ENCODE data around the gene NOP56. TPM values are rescaled to one million over a fixed set of nuclear protein-coding genes. Genes with fewer than 3 reads are reported as not detected.

The NOP56 gene
- total RNA-seq, 1 donor from 2014 or later: 103 TPM

GRCh38 chr20:2640260-2640659, 12.2 kb upstream of the NOP56 start:
- Mint-ChIP-seq H3K27me3 (ENCODE audit: low read depth) (peaks cover 6% of the 10 kb centered on the region), H3K27ac (ENCODE audit: unreplicated experiment) (no peak overlapping the region), H3K4me1 (ENCODE audit: low read depth) (no peaks in the 10 kb centered on the region), H3K4me3 (ENCODE audit: unreplicated experiment) (no peak overlapping the region), H3K36me3 (ENCODE audit: low read depth) (no peaks in the 10 kb centered on the region), H3K9me3 (ENCODE audit: low read depth) (no peaks in the 10 kb centered on the region)
- TF ChIP-seq CTCF (IDR thresholded peaks at IDR 0.05): no peak
- DNase-seq (ENCODE audit: low spot score): no peak

DNA sequence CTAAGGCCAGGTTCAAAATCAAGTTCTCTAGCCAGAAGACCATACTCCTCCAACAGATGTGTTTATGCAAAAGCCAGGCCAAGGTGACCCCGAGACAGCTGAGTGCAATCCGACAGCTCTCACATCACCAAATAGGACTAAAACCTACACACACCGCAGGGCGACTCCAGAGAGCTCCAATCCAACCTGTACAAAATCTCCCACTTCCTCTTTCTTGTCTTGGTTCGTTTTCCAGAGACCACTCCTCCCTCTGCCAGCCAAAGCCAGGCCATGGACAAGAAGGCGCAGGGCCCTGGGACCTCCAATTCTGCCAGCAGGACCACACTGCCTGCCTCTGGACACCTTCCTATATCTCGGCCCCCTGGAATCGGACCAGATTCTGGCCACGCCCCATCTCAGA, 11.5 kb upstream of the NOP56 start:
- peaks cover 6% of the 10 kb centered on the region for H3K27me3 Mint-ChIP-seq (ENCODE audit: low read depth)
- no peak for DNase-seq (ENCODE audit: low spot score)
- no peaks in the 10 kb centered on the region for H3K9me3 Mint-ChIP-seq (ENCODE audit: low read depth)
- H3K36me3 Mint-ChIP-seq (ENCODE audit: low read depth): no peaks in the 10 kb centered on the region
- no peaks in the 10 kb centered on the region for H3K4me1 Mint-ChIP-seq (ENCODE audit: low read depth)
- no peak for TF ChIP-seq CTCF (IDR thresholded peaks at IDR 0.05)
- no peak overlapping the region for H3K27ac Mint-ChIP-seq (ENCODE audit: unreplicated experiment)
- H3K4me3 Mint-ChIP-seq (ENCODE audit: unreplicated experiment): no peak overlapping the region

- Mint-ChIP-seq H3K36me3 (ENCODE audit: low read depth) (no peaks in the 10 kb centered on the region), H3K4me1 (ENCODE audit: low read depth) (no peaks in the 10 kb centered on the region), H3K9me3 (ENCODE audit: low read depth) (no peaks in the 10 kb centered on the region), H3K4me3 (ENCODE audit: unreplicated experiment) (no peak overlapping the region), H3K27me3 (ENCODE audit: low read depth) (no peaks in the 10 kb centered on the region), H3K27ac (ENCODE audit: unreplicated experiment) (no peak overlapping the region)
- no peak for DNase-seq (ENCODE audit: low spot score)
- no peak for TF ChIP-seq CTCF (IDR thresholded peaks at IDR 0.05)
Observed at GRCh38 chr20:2643708-2644107, 8.7 kb upstream of the NOP56 start.

GRCh38 chr20:2652724-2653555, 508 bp downstream of the NOP56 start:
- peaks cover 31% of the 10 kb centered on the region for H3K36me3 Mint-ChIP-seq (ENCODE audit: low read depth)
- DNase-seq (ENCODE audit: low spot score): no peak
- peak overlapping the region; percentile 82 for H3K27ac Mint-ChIP-seq (ENCODE audit: unreplicated experiment)
- peaks cover 26% of the 10 kb centered on the region for H3K4me1 Mint-ChIP-seq (ENCODE audit: low read depth)
- peak overlapping the region; percentile 92 for H3K4me3 Mint-ChIP-seq (ENCODE audit: unreplicated experiment)
- no peaks in the 10 kb centered on the region for H3K27me3 Mint-ChIP-seq (ENCODE audit: low read depth)
- TF ChIP-seq CTCF (IDR thresholded peaks at IDR 0.05): no peak
- no peaks in the 10 kb centered on the region for H3K9me3 Mint-ChIP-seq (ENCODE audit: low read depth)

GRCh38 chr20:2653556-2654383, 1.3 kb downstream of the NOP56 start:
- H3K27ac Mint-ChIP-seq (ENCODE audit: unreplicated experiment): peak overlapping the region; percentile 74
- no peaks in the 10 kb centered on the region for H3K27me3 Mint-ChIP-seq (ENCODE audit: low read depth)
- peak overlapping the region; percentile 92 for H3K4me3 Mint-ChIP-seq (ENCODE audit: unreplicated experiment)
- no peaks in the 10 kb centered on the region for H3K9me3 Mint-ChIP-seq (ENCODE audit: low read depth)
- peaks cover 34% of the 10 kb centered on the region for H3K36me3 Mint-ChIP-seq (ENCODE audit: low read depth)
- DNase-seq (ENCODE audit: low spot score): no peak
- peaks cover 26% of the 10 kb centered on the region for H3K4me1 Mint-ChIP-seq (ENCODE audit: low read depth)
- TF ChIP-seq CTCF (IDR thresholded peaks at IDR 0.05): no peak
